Endothelial cell of umbilical vein (primary cell): ENCODE results near the gene LCN12. TPM values are rescaled to one million over a fixed set of nuclear protein-coding genes. Genes with fewer than 3 reads are reported as not detected.

Experiments used
- BruUV-seq: library from RNA; stranded (reverse); fragments of 400-500 nt; replicated peaks from 2 replicates; lab custom pipeline; 2021; lab: Mats Ljungman, UMichigan
- CTCF ChIA-PET: fragments of 300-600, 350-600 bp; sonication (Branson Sonifier 250); formaldehyde crosslinking; loops from one replicate; lab custom pipeline; 2021; ENCODE audit warnings: antibody characterized with exemption, inconsistent platforms; lab: Charles Lee
- POLR2A ChIA-PET: fragments of 300-600, 350-600 bp; sonication (Branson Sonifier 250); formaldehyde crosslinking; loops from one replicate; lab custom pipeline; 2021; ENCODE audit warnings: antibody characterized with exemption, inconsistent platforms; lab: Charles Lee
- DNase-seq: peaks from one replicate; pipeline ENCODE4 v3.0.0-alpha.2; 2011; ENCODE audit warnings: low read depth, low spot score
- FAIRE-seq: peaks from 2 replicates; lab custom pipeline; 2011; peaks lifted over from hg19 to GRCh38; lab: Jason Lieb, UNC
- H2AFZ ChIP-seq: 2 replicates; pipeline ENCODE4 v1.6.0; 2012; ENCODE audit warnings: low read depth, low read length, control low read depth, inconsistent platforms
- H3K27ac ChIP-seq: 2 replicates; pipeline ENCODE4 v1.5.1; 2011; ENCODE audit warnings: low read depth, mild to moderate bottlenecking, control low read depth, low read length, moderate library complexity; ENCODE audit not compliant: insufficient read depth
- H3K27me3 ChIP-seq, 2 experiments: 2 replicates each; pipeline versions ENCODE4 v1.6.0 to v1.6.1; 2011; ENCODE audit warnings: low read length in 2 of 2, mixed read lengths in 1 of 2; ENCODE audit not compliant: control insufficient read depth in 2 of 2, insufficient read depth in 2 of 2
- H3K36me3 ChIP-seq, 2 experiments: 2 replicates in 1 of 2; 3 replicates in 1 of 2; pipeline ENCODE4 v1.5.1; 2011; ENCODE audit warnings: low read length in 2 of 2, mild to moderate bottlenecking in 1 of 2, moderate library complexity in 1 of 2; ENCODE audit not compliant: control insufficient read depth in 2 of 2, insufficient read depth in 2 of 2; ENCODE audit errors: extremely low read depth in 1 of 2
- H3K4me1 ChIP-seq: 3 replicates; pipeline ENCODE4 v1.5.1; 2011; ENCODE audit warnings: mild to moderate bottlenecking, low read length; ENCODE audit not compliant: control insufficient read depth, insufficient read depth; ENCODE audit errors: extremely low read depth
- H3K4me2 ChIP-seq: 2 replicates; pipeline ENCODE4 v1.6.1; 2011; ENCODE audit warnings: low read length, control low read depth, mixed read lengths; ENCODE audit not compliant: insufficient read depth
- H3K4me3 ChIP-seq, 3 experiments: fragments of 200-600 bp in 1 of 3; sonication (generic), shearing (Covaris generic) in 1 of 3; replicated peaks in 1 of 3; 2 replicates each; pipeline ENCODE4 v1.5.1; 2011 to 2016; ENCODE audit warnings: control low read depth in 3 of 3, low read length in 3 of 3, mild to moderate bottlenecking in 2 of 3, inconsistent platforms in 1 of 3, low read depth in 1 of 3, moderate library complexity in 1 of 3; ENCODE audit not compliant: insufficient read depth in 1 of 3
- H3K79me2 ChIP-seq: 2 replicates; pipeline ENCODE4 v1.6.0; 2012; ENCODE audit warnings: low read length, inconsistent platforms; ENCODE audit not compliant: control insufficient read depth, insufficient read depth
- H3K9ac ChIP-seq: replicated peaks from 2 replicates; pipeline ENCODE3; 2011; ENCODE audit warnings: low read length, control low read depth; ENCODE audit not compliant: insufficient read depth; ENCODE audit errors: extremely low read depth
- H3K9me1 ChIP-seq: replicated peaks from 3 replicates; pipeline ENCODE4 v1.6.0; 2011; ENCODE audit warnings: mild to moderate bottlenecking, low read length; ENCODE audit not compliant: control insufficient read depth, insufficient read depth; ENCODE audit errors: extremely low read depth
- H3K9me3 ChIP-seq: replicated peaks from 2 replicates; pipeline ENCODE4 v1.5.1; 2012; ENCODE audit warnings: low read length, inconsistent platforms; ENCODE audit not compliant: control insufficient read depth, insufficient read depth
- H4K20me1 ChIP-seq: replicated peaks from 2 replicates; pipeline ENCODE3; 2011; ENCODE audit warnings: mild to moderate bottlenecking, low read length; ENCODE audit not compliant: control insufficient read depth, insufficient read depth; ENCODE audit errors: extremely low read depth
- EZH2 ChIP-seq: IDR thresholded peaks from 2 replicates; pipeline ENCODE4 v1.6.1; 2012; ENCODE audit warnings: borderline replicate concordance, low read depth, mild to moderate bottlenecking, moderate library complexity, low read length, inconsistent platforms; ENCODE audit not compliant: severe bottlenecking
- FOS ChIP-seq: IDR thresholded peaks from 2 replicates; pipeline ENCODE4 v1.6.1; 2011; ENCODE audit warnings: mild to moderate bottlenecking, low read length, moderate library complexity, borderline replicate concordance; ENCODE audit not compliant: insufficient read depth
- GATA2 ChIP-seq: IDR thresholded peaks from 2 replicates; pipeline ENCODE4 v1.7.0; 2011; ENCODE audit warnings: low read depth, mild to moderate bottlenecking, moderate library complexity, mixed read lengths, low read length; ENCODE audit not compliant: insufficient read length, insufficient read depth
- JUN ChIP-seq: IDR thresholded peaks from 2 replicates; pipeline ENCODE4 v1.6.1; 2011; ENCODE audit warnings: borderline replicate concordance, low read depth; ENCODE audit not compliant: insufficient read length, insufficient read depth
- MAX ChIP-seq: IDR thresholded peaks from 2 replicates; pipeline ENCODE4 v1.6.1; 2011; ENCODE audit not compliant: insufficient read depth, insufficient read length
- MYC ChIP-seq: IDR thresholded peaks from one replicate; pipeline ENCODE4 v1.6.1; 2011; ENCODE audit warnings: mild to moderate bottlenecking, low read depth, low read length
- POLR2A ChIP-seq: IDR thresholded peaks from 2 replicates; pipeline ENCODE4 v1.6.1; 2012; ENCODE audit warnings: low read depth, mild to moderate bottlenecking, control low read depth, low read length
- POLR2AphosphoS5 ChIP-seq: IDR thresholded peaks from 2 replicates; pipeline ENCODE4 v1.6.1; 2012; ENCODE audit warnings: low read depth, mild to moderate bottlenecking, control low read depth, low read length, moderate library complexity; ENCODE audit not compliant: insufficient read depth
- dilution Hi-C: fragments of 300-500 bp; cut with MboI; formaldehyde crosslinking; loops from one replicate; pipeline ENCODE4 v1.15.0; 2019; ENCODE audit warnings: low sequenced_read_pairs; ENCODE audit not compliant: extremely low pct_ligation_motif_present
- intact Hi-C: fragments of 100-400 bp; cut with micrococcal nuclease; formaldehyde crosslinking; loops from one replicate; pipeline ENCODE4 v1.10.0; 2022
- polyA plus RNA-seq, 4 experiments: library from polyadenylated mRNA; depleted of rRNA in 3 of 4; stranded (reverse) in 3 of 4; unstranded in 1 of 4; fragments of >200 nt; gene quantifications; 2 replicates each; pipeline versions ENCODE4 v1.2.1 to v1.2.3, GENCODE V29; 2011 to 2012; ENCODE audit warnings: missing spikeins in 1 of 4
- total RNA-seq: library from RNA; stranded (reverse); gene quantifications from 2 replicates; pipeline ENCODE4 v1.2.3, GENCODE V29; 2021
- TF ChIP-seq, protein P1 (sequence below), 2 donors: IDR thresholded peaks; 1 replicate in 1 of 2; 2 replicates in 1 of 2; pipeline ENCODE4 v1.5.1; 2011; ENCODE audit warnings: low read length in 2 of 2, mild to moderate bottlenecking in 2 of 2, moderate library complexity in 2 of 2, control low read depth in 1 of 2, inconsistent platforms in 1 of 2, low read depth in 1 of 2; ENCODE audit not compliant: insufficient read depth in 1 of 2; ENCODE audit errors: extremely low read depth in 1 of 2

LCN12 gene
- total and polyA plus RNA-seq, 2 donors (not counting 3 experiments of a cell fraction or from before 2014, with no cell fraction given), result 0.35 to 0.52 TPM

DNA sequence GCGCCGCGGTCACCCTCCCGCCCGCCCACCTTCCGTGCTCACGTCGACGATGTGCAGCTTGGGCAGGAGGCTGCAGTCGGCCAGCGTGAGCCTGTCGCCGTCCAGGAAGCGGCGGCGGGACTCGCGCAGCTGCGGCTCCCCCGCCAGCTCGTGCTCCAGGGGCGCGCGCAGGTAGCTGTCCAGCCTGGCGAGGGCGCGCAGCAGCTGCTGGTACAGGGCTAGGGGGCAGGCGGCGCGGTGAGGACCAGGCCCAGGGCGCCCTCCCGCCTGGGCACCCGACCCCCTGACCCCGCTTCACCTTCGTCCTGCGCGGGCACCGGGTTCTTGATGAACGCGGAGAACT, 42.8 kb downstream of the LCN12 start:
- ChIA-PET CTCF (interaction anchor here (1.3 to 1.9 kb wide), 3 partner anchors 41 to 69 kb away, joined by 3 to 16 read pairs (median 4); no protein-coding TSS in a partner anchor), POLR2A (no interaction called here)
- no peak for DNase-seq
- intact Hi-C loops (loop anchor here (5.0 kb wide), 2 partner anchors 48 to 153 kb away; partner anchors contain the start of genes AJM1 and C8G), dilution Hi-C loops (no loop called here)
- Histone ChIP-seq H3K4me2 (no peak overlapping the region), H3K27ac (no peak overlapping the region), H3K4me3 (no peak overlapping the region), H3K27me3 (no peaks in the 10 kb centered on the region), H2AFZ (no peak overlapping the region), H3K9me3 (no peaks in the 10 kb centered on the region), H3K79me2 (peaks cover 9% of the 10 kb centered on the region), H3K9ac (no peak overlapping the region), H4K20me1 (no peaks in the 10 kb centered on the region), H3K4me1 (peaks cover 32% of the 10 kb centered on the region), H3K9me1 (no peaks in the 10 kb centered on the region), H3K36me3 (no peaks in the 10 kb centered on the region)
- no TSS peak for BruUV-seq
- no peak for TF ChIP-seq POLR2A
- TF ChIP-seq POLR2AphosphoS5, result no peak
- no peak for TF ChIP-seq JUN
- no peak for TF ChIP-seq FOS
- no peak for TF ChIP-seq MAX
- TF ChIP-seq, protein P1, sequence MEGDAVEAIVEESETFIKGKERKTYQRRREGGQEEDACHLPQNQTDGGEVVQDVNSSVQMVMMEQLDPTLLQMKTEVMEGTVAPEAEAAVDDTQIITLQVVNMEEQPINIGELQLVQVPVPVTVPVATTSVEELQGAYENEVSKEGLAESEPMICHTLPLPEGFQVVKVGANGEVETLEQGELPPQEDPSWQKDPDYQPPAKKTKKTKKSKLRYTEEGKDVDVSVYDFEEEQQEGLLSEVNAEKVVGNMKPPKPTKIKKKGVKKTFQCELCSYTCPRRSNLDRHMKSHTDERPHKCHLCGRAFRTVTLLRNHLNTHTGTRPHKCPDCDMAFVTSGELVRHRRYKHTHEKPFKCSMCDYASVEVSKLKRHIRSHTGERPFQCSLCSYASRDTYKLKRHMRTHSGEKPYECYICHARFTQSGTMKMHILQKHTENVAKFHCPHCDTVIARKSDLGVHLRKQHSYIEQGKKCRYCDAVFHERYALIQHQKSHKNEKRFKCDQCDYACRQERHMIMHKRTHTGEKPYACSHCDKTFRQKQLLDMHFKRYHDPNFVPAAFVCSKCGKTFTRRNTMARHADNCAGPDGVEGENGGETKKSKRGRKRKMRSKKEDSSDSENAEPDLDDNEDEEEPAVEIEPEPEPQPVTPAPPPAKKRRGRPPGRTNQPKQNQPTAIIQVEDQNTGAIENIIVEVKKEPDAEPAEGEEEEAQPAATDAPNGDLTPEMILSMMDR (IDR thresholded peaks at IDR 0.05; ENCODE audit: extremely low read depth in 1 of 2, insufficient read depth in 1 of 2, low read depth in 1 of 2, low read length in 2 of 2), result no peak
- no peak for TF ChIP-seq EZH2
- TF ChIP-seq MYC, result no peak
- no peak for TF ChIP-seq GATA2
- no peak for FAIRE-seq
